C4-2B (cell line): ENCODE measurements around the gene SMIM35.

Experiments used
- H3K27ac ChIP-seq: fragments of 450-650 bp; 2 replicates; pipeline ENCODE4 v1.5.1; 2017
- CTCF ChIP-seq: fragments of 450-650 bp; conservative IDR thresholded peaks from 2 replicates; pipeline ENCODE4 v1.5.1; 2017; ENCODE audit warnings: mild to moderate bottlenecking
- ZFX ChIP-seq: fragments of 450-650 bp; IDR thresholded peaks from 2 replicates; pipeline ENCODE4 v1.6.1; 2017

SMIM35 gene

GRCh38 chr11:118087931-118088330 lies 1.2 kb upstream of the SMIM35 start:
- TF ChIP-seq ZFX = no peak
- no peak for TF ChIP-seq CTCF

GRCh38 chr11:118084656-118085055 lies 2.1 kb downstream of the SMIM35 start:
- TF ChIP-seq CTCF (no peak), ZFX (no peak)
- 0 out of 2 replicates have a peak overlapping the region, but pooled peaks have one; percentile 5 for H3K27ac ChIP-seq

More at GRCh38 chr11:118087931-118088330, 1.2 kb upstream of the SMIM35 start:
- H3K27ac ChIP-seq = no peak overlapping the region

- TF ChIP-seq CTCF (no peak), ZFX (no peak)
- peak overlapping the region; percentile 5; the same call in 1 of the 2 replicates for H3K27ac ChIP-seq
Observed at GRCh38 chr11:118084247-118084646, 2.5 kb downstream of the SMIM35 start.

GRCh38 chr11:118082880-118083552 lies 3.7 kb downstream of the SMIM35 start:
- TF ChIP-seq ZFX (no peak), CTCF (no peak)
- H3K27ac ChIP-seq = no peak overlapping the region

- no peak overlapping the region for H3K27ac ChIP-seq
- no peak for TF ChIP-seq ZFX
- no peak for TF ChIP-seq CTCF
Observed at GRCh38 chr11:118081241-118081958, 5.4 kb downstream of the SMIM35 start.

- H3K27ac ChIP-seq = no peak overlapping the region
- no peak for TF ChIP-seq CTCF
- no peak for TF ChIP-seq ZFX
Observed at GRCh38 chr11:118080296-118080695, 6.5 kb downstream of the SMIM35 start.

GRCh38 chr11:118079491-118079890 lies 7.3 kb downstream of the SMIM35 start:
- no peak overlapping the region for H3K27ac ChIP-seq
- TF ChIP-seq CTCF (no peak), ZFX (no peak)
